SK-N-SH (cell line): ENCODE measurements around the gene GNG11. TPM values are rescaled to one million over a fixed set of nuclear protein-coding genes. Genes with fewer than 3 reads are reported as not detected.

Experiments used
- CTCF ChIA-PET: fragments of 300-600, 350-600 bp; formaldehyde crosslinking; extraction: SDS; loops from one replicate; lab custom pipeline; 2021; lab: Yijun Ruan, JAX
- POLR2A ChIA-PET: fragments of 350-600 bp; sonication (Branson Sonifier 250); formaldehyde crosslinking; extraction: SDS; loops from one replicate; lab custom pipeline; 2020; ENCODE audit warnings: antibody characterized with exemption, inconsistent platforms; lab: Yijun Ruan, JAX
- DNase-seq: peaks from one replicate; pipeline ENCODE4 v3.0.0; 2012
- H2AFZ ChIP-seq: fragments of 200-600 bp; sonication (generic); 2 replicates; pipeline ENCODE4 v1.8.1; 2016; ENCODE audit warnings: antibody characterized with exemption, mild to moderate bottlenecking, low read depth
- H3F3A ChIP-seq: fragments of 200-600 bp; sonication (generic); replicated peaks from 2 replicates; pipeline ENCODE3; 2016; ENCODE audit warnings: antibody characterized with exemption, mild to moderate bottlenecking; ENCODE audit not compliant: insufficient read depth
- H3K27ac ChIP-seq, 2 experiments: fragments of 200-500 bp in 1 of 2; fragments of 200-600 bp in 1 of 2; sonication (Bioruptor generic) in 1 of 2; sonication (generic), shearing (Covaris generic) in 1 of 2; 2 replicates each; pipeline versions ENCODE4 v1.5.1 to v1.6.1; 2014 to 2016; ENCODE audit warnings: low read depth in 2 of 2, inconsistent platforms in 1 of 2, low read length in 1 of 2, mild to moderate bottlenecking in 1 of 2, mixed read lengths in 1 of 2
- H3K27me3 ChIP-seq: fragments of 200-600 bp; sonication (generic), shearing (Covaris generic); 2 replicates; pipeline ENCODE4 v1.6.1; 2016; ENCODE audit warnings: mixed run types; ENCODE audit not compliant: insufficient read depth
- H3K36me3 ChIP-seq, 2 experiments: fragments of 200-500 bp in 1 of 2; fragments of 200-600 bp in 1 of 2; sonication (Bioruptor generic) in 1 of 2; sonication (generic) in 1 of 2; replicated peaks in 1 of 2; 2 replicates each; pipeline versions ENCODE3 to v1.5.1; 2014 to 2016; ENCODE audit warnings: low read length in 1 of 2, mild to moderate bottlenecking in 1 of 2; ENCODE audit not compliant: insufficient read depth in 2 of 2, control insufficient read depth in 1 of 2
- H3K4me1 ChIP-seq, 2 experiments: fragments of 200-500 bp in 1 of 2; fragments of 200-600 bp in 1 of 2; sonication (Bioruptor generic) in 1 of 2; sonication (generic), shearing (Covaris generic) in 1 of 2; 2 replicates each; pipeline versions ENCODE4 v1.5.1 to v1.6.1; 2014 to 2016; ENCODE audit warnings: low read depth in 1 of 2, low read length in 1 of 2, mixed run types in 1 of 2; ENCODE audit not compliant: insufficient read depth in 2 of 2, control insufficient read depth in 1 of 2
- H3K4me2 ChIP-seq: fragments of 200-600 bp; sonication (generic), shearing (Covaris generic); 2 replicates; pipeline ENCODE4 v1.6.1; 2017; ENCODE audit warnings: mixed run types
- H3K4me3 ChIP-seq, 2 experiments: fragments of 200-500 bp in 1 of 2; fragments of 200-600 bp in 1 of 2; sonication (Bioruptor generic) in 1 of 2; sonication (generic), shearing (Covaris generic) in 1 of 2; 2 replicates each; pipeline versions ENCODE4 v1.5.1 to v1.8.1; 2014 to 2016; ENCODE audit warnings: low read depth in 2 of 2, inconsistent platforms in 1 of 2, low read length in 1 of 2, mild to moderate bottlenecking in 1 of 2, mixed read lengths in 1 of 2, moderate library complexity in 1 of 2
- H3K79me2 ChIP-seq: fragments of 200-600 bp; sonication (generic); 2 replicates; pipeline ENCODE4 v1.8.1; 2017; ENCODE audit warnings: mild to moderate bottlenecking; ENCODE audit not compliant: insufficient read depth
- H3K9ac ChIP-seq: fragments of 200-600 bp; sonication (generic); 2 replicates; pipeline ENCODE4 v1.6.1; 2017; ENCODE audit warnings: mixed run types
- H3K9me2 ChIP-seq: fragments of 200-600 bp; sonication (generic); 2 replicates; pipeline ENCODE4 v1.6.1; 2017; ENCODE audit warnings: mixed run types
- H3K9me3 ChIP-seq: fragments of 200-600 bp; sonication (generic); 2 replicates; pipeline ENCODE4 v1.6.1; 2017; ENCODE audit warnings: mixed run types, mild to moderate bottlenecking, moderate library complexity
- H4K20me1 ChIP-seq: fragments of 200-600 bp; sonication (generic); 2 replicates; pipeline ENCODE4 v1.6.1; 2017; ENCODE audit warnings: mild to moderate bottlenecking, mixed run types; ENCODE audit not compliant: insufficient read depth
- CHD2 ChIP-seq: fragments of 150-350 bp; IDR thresholded peaks from 2 replicates; pipeline ENCODE4 v1.6.1; 2018; ENCODE audit warnings: low read length; ENCODE audit not compliant: partially characterized antibody
- ELF1 ChIP-seq: IDR thresholded peaks from 2 replicates; pipeline ENCODE4 v1.4.0; 2012
- EP300 ChIP-seq, 2 experiments: IDR thresholded peaks; 2 replicates each; pipeline versions ENCODE4 v1.4.0 to v1.6.1; 2012; ENCODE audit warnings: borderline replicate concordance in 1 of 2, low read depth in 1 of 2, low read length in 1 of 2
- GABPA ChIP-seq: IDR thresholded peaks from 2 replicates; pipeline ENCODE4 v1.4.0; 2012; ENCODE audit warnings: low read depth, mild to moderate bottlenecking
- JUND ChIP-seq: IDR thresholded peaks from 2 replicates; pipeline ENCODE4 v1.4.0; 2012
- NFIC ChIP-seq: IDR thresholded peaks from 2 replicates; pipeline ENCODE4 v1.4.0; 2012; ENCODE audit warnings: borderline replicate concordance
- PBX3 ChIP-seq: IDR thresholded peaks from 2 replicates; pipeline ENCODE4; 2012
- POLR2AphosphoS5 ChIP-seq: IDR thresholded peaks from 2 replicates; pipeline ENCODE4 v1.6.1; 2012; ENCODE audit warnings: low read depth, low read length
- RCOR1 ChIP-seq: fragments of 150-350 bp; IDR thresholded peaks from 2 replicates; pipeline ENCODE4 v1.6.1; 2017; ENCODE audit warnings: antibody characterized with exemption, low read length
- RXRA ChIP-seq: IDR thresholded peaks from 2 replicates; pipeline ENCODE4 v1.4.0; 2012; ENCODE audit warnings: low read depth, mild to moderate bottlenecking, borderline replicate concordance
- SMC3 ChIP-seq: IDR thresholded peaks from 2 replicates; pipeline ENCODE4 v1.6.1; 2012; ENCODE audit warnings: low read depth, low read length, improper control_type of control experiment
- TAF1 ChIP-seq: IDR thresholded peaks from 2 replicates; pipeline ENCODE4 v1.6.1; 2012; ENCODE audit warnings: low read depth, mild to moderate bottlenecking, low read length, moderate library complexity, borderline replicate concordance
- TCF12 ChIP-seq: IDR thresholded peaks from 2 replicates; pipeline ENCODE4 v1.4.0; 2012
- TEAD4 ChIP-seq: IDR thresholded peaks from 2 replicates; pipeline ENCODE4 v1.4.0; 2012; ENCODE audit warnings: mild to moderate bottlenecking, borderline replicate concordance; ENCODE audit not compliant: insufficient read depth
- USF1 ChIP-seq: IDR thresholded peaks from 2 replicates; pipeline ENCODE4 v1.4.0; 2012; ENCODE audit warnings: low read depth, borderline replicate concordance
- YY1 ChIP-seq: IDR thresholded peaks from 2 replicates; pipeline ENCODE4 v1.4.0; 2012; ENCODE audit warnings: low read depth, mild to moderate bottlenecking
- WGBS: methylation state at CpG from one replicate; pipeline ENCODE4 v1.1.6; 2017; ENCODE audit warnings: low lambda C conversion rate; 5-methylcytosine and 5-hydroxymethylcytosine counted together
- polyA plus RNA-seq, 3 experiments: library from polyadenylated mRNA; depleted of rRNA; stranded (reverse); fragments of >200 nt; gene quantifications; 2 replicates each; pipeline ENCODE4 v1.2.3, GENCODE V29; 2012
- TF ChIP-seq, protein P1 (sequence below): IDR thresholded peaks from 2 replicates; pipeline ENCODE4 v1.4.0; 2012; ENCODE audit warnings: low read depth, borderline replicate concordance
- TF ChIP-seq, protein P2 (sequence below): fragments of 150-350 bp; IDR thresholded peaks from 2 replicates; pipeline ENCODE4 v1.6.1; 2017; ENCODE audit warnings: antibody characterized with exemption, low read length, low read depth, borderline replicate concordance
- TF ChIP-seq, protein P3 (sequence below): fragments of 150-350 bp; IDR thresholded peaks from 2 replicates; pipeline ENCODE4 v1.6.1; 2016; ENCODE audit warnings: mild to moderate bottlenecking, low read depth, low read length

GNG11 gene
- polyA plus RNA-seq, 1 of the 3 experiments (the other 2 are of a cell fraction) = 11.5 TPM

- TF ChIP-seq GABPA = no peak
Observed at GRCh38 chr7:93955304-93955703, 33.8 kb downstream of the GNG11 start (continued).

DNA sequence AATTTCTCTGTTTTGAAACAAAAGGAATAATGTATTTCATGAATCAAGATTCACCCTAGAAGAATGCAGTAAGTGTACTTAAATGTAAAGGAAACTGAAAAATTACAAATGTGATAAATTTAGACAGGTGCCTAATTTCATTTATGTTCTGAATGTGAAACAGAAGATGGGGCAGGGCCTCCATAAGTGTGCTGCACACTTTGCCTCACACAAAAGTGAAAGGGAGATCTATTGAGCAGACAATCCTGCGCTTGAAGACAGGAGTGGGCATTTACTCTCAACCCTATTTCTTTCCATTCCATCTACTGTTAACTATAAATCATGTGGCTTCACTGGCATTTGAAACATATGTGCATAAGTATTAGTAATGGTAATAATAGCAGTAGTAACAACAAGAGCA is 36.2 kb downstream of the GNG11 start:
- CTCF ChIA-PET = interaction anchor here (1.5 to 2.3 kb wide), 2 partner anchors 29 to 320 kb away, joined by 3 to 6 read pairs; no protein-coding TSS in a partner anchor
- no peaks in the 10 kb centered on the region for H4K20me1 ChIP-seq
- peak overlapping the region; percentile 52 for H3K4me2 ChIP-seq

GRCh38 chr7:93958216-93958615 is 36.7 kb downstream of the GNG11 start:
- Histone ChIP-seq H3K4me3 (peak overlapping the region; percentile 2 to 24), H3K9me3 (no peaks in the 10 kb centered on the region), H2AFZ (peak overlapping the region; percentile 20), H4K20me1 (no peaks in the 10 kb centered on the region), H3K9ac (no peak overlapping the region; the same call in 1 of the 2 replicates), H3F3A (peaks cover 3% of the 10 kb centered on the region), H3K4me1 (peaks cover 10 to 23% of the 10 kb centered on the region in 2 experiments; a peak in 3 of 4 replicates), H3K27me3 (no peaks in the 10 kb centered on the region), H3K27ac (peak overlapping the region; percentile 27 to 80), H3K79me2 (no peaks in the 10 kb centered on the region), H3K9me2 (no peaks in the 10 kb centered on the region), H3K36me3 (no peaks in the 10 kb centered on the region), H3K4me2 (peak overlapping the region; percentile 52)
- 7% methylated on average over 3 of the region's 3 CpGs for WGBS
- ChIA-PET POLR2A (no interaction called here), CTCF (interaction anchor here (0.7 to 2.3 kb wide), 5 partner anchors 9 to 55 kb away, joined by 3 to 6 read pairs (median 3); no protein-coding TSS in a partner anchor)
- DNase-seq = no peak
- TF ChIP-seq, protein P1, sequence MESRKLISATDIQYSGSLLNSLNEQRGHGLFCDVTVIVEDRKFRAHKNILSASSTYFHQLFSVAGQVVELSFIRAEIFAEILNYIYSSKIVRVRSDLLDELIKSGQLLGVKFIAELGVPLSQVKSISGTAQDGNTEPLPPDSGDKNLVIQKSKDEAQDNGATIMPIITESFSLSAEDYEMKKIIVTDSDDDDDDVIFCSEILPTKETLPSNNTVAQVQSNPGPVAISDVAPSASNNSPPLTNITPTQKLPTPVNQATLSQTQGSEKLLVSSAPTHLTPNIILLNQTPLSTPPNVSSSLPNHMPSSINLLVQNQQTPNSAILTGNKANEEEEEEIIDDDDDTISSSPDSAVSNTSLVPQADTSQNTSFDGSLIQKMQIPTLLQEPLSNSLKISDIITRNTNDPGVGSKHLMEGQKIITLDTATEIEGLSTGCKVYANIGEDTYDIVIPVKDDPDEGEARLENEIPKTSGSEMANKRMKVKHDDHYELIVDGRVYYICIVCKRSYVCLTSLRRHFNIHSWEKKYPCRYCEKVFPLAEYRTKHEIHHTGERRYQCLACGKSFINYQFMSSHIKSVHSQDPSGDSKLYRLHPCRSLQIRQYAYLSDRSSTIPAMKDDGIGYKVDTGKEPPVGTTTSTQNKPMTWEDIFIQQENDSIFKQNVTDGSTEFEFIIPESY = no peak
- TF ChIP-seq TEAD4 (peak; percentile 40; the same call in 1 of the 2 replicates), SMC3 (no peak), CHD2 (no peak), POLR2AphosphoS5 (no peak), JUND (peak; percentile 61), TAF1 (no peak), EP300 (IDR thresholded peaks at IDR 0.05; ENCODE audit: borderline replicate concordance in 1 of 2, low read depth in 1 of 2, low read length in 1 of 2) (peak in 1 of 2 experiments; percentile 89; a peak in 2 of 4 replicates), YY1 (0 out of 2 replicates have a peak, but pooled peaks have one; percentile 27), USF1 (no peak), ELF1 (no peak), RCOR1 (no peak), NFIC (peak; percentile 84)
- TF ChIP-seq, protein P2, sequence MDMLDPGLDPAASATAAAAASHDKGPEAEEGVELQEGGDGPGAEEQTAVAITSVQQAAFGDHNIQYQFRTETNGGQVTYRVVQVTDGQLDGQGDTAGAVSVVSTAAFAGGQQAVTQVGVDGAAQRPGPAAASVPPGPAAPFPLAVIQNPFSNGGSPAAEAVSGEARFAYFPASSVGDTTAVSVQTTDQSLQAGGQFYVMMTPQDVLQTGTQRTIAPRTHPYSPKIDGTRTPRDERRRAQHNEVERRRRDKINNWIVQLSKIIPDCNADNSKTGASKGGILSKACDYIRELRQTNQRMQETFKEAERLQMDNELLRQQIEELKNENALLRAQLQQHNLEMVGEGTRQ = no peak
- TF ChIP-seq, protein P3, sequence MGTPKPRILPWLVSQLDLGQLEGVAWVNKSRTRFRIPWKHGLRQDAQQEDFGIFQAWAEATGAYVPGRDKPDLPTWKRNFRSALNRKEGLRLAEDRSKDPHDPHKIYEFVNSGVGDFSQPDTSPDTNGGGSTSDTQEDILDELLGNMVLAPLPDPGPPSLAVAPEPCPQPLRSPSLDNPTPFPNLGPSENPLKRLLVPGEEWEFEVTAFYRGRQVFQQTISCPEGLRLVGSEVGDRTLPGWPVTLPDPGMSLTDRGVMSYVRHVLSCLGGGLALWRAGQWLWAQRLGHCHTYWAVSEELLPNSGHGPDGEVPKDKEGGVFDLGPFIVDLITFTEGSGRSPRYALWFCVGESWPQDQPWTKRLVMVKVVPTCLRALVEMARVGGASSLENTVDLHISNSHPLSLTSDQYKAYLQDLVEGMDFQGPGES = no peak

More for the DNA sequence above, 36.2 kb downstream of the GNG11 start:
- H3K27me3 ChIP-seq = no peaks in the 10 kb centered on the region
- H3K9me3 ChIP-seq = no peaks in the 10 kb centered on the region
- H3K9ac ChIP-seq = no peak overlapping the region; the same call in 1 of the 2 replicates
- POLR2A ChIA-PET = no interaction called here
- H3K79me2 ChIP-seq = no peaks in the 10 kb centered on the region
- no peak for TF ChIP-seq RXRA
- 0 out of 2 replicates have a peak, but pooled peaks have one; percentile 10 for TF ChIP-seq TCF12
- peak; percentile 44; the same call in 1 of the 2 replicates for TF ChIP-seq PBX3
- no peak for TF ChIP-seq POLR2AphosphoS5
- TF ChIP-seq JUND = no peak
- peak overlapping the region; percentile 20 for H2AFZ ChIP-seq
- peak overlapping the region; percentile 27 to 80 for H3K27ac ChIP-seq
- H3K9me2 ChIP-seq = no peaks in the 10 kb centered on the region
- 80% methylated on average over 1 of the region's 1 CpG for WGBS
- H3K36me3 ChIP-seq = no peaks in the 10 kb centered on the region
- peak overlapping the region in 1 of 2 experiments; percentile 2; a peak in 2 of 4 replicates for H3K4me3 ChIP-seq
- H3K4me1 ChIP-seq = peaks cover 10 to 23% of the 10 kb centered on the region in 2 experiments; a peak in 3 of 4 replicates
- DNase-seq = no peak
- H3F3A ChIP-seq = peaks cover 3% of the 10 kb centered on the region
